ENCODE results near the gene OR8K3. TPM values are rescaled to one million over a fixed set of nuclear protein-coding genes. Genes with fewer than 3 reads are reported as not detected.

Gene OR8K3
- total RNA-seq, 2 experiments from 2014 or later = not detected

GRCh38 chr11:56353991-56354390 is 39.0 kb downstream of the OR8K3 start, which contains the start of gene OR8J1:
TSS of gene OR8J1 (plus strand) at chr11:56354291. CDS start at chr11:56360247, 5,956 bp downstream.
- peaks cover 8% of the 10 kb centered on the region for H3K9me3 Mint-ChIP-seq
- H3K36me3 Mint-ChIP-seq (ENCODE audit: low read depth) = no peaks in the 10 kb centered on the region
- intact Hi-C loops (cut with micrococcal nuclease) = no loop called here
- H3K27me3 Mint-ChIP-seq = no peaks in the 10 kb centered on the region
- DNase-seq (no peak), ATAC-seq (no peak)
- no peak for TF ChIP-seq CTCF (IDR thresholded peaks at IDR 0.05)
- no peaks in the 10 kb centered on the region for H3K4me1 Mint-ChIP-seq (ENCODE audit: low read depth)
- CTCF ChIA-PET = no interaction called here
- H3K27ac Mint-ChIP-seq = no peak within 1 kb of the TSS
- POLR2A ChIA-PET = no interaction called here
- no peak within 1 kb of the TSS for H3K4me3 Mint-ChIP-seq

Other genes starting within 250 kb of the OR8K3 start
- gene OR8I2, start 221.8 kb upstream of the OR8K3 start, total RNA-seq = not detected
- gene OR8H2, start 211.5 kb upstream of the OR8K3 start, total RNA-seq = not detected
- gene OR8H3, start 192.8 kb upstream of the OR8K3 start, total RNA-seq = not detected
- not detected for gene OR8J3, start 174.9 kb upstream of the OR8K3 start, total RNA-seq
- not detected for gene OR8K5, start 154.8 kb upstream of the OR8K3 start, total RNA-seq
- gene OR5J2, start 138.5 kb upstream of the OR8K3 start, total RNA-seq = not detected
- gene OR5T2, start 80.9 kb upstream of the OR8K3 start, total RNA-seq = not detected
- not detected for gene OR5T3, start 62.9 kb upstream of the OR8K3 start, total RNA-seq
- gene OR5T1, start 41.0 kb upstream of the OR8K3 start, total RNA-seq = not detected
- not detected for gene OR8H1, start 22.9 kb upstream of the OR8K3 start, total RNA-seq
- not detected for gene OR8K1, start 30.9 kb downstream of the OR8K3 start, total RNA-seq
- gene OR8J1, start 39.1 kb downstream of the OR8K3 start, total RNA-seq = not detected
- not detected for gene OR8U1, start 60.5 kb downstream of the OR8K3 start, total RNA-seq
- gene OR5AL1, start 97.6 kb downstream of the OR8K3 start, total RNA-seq = not detected
- gene OR5M3, start 158.2 kb downstream of the OR8K3 start, total RNA-seq = not detected
- gene OR5M8, start 176.2 kb downstream of the OR8K3 start, total RNA-seq = not detected
- gene OR5M11, start 228.1 kb downstream of the OR8K3 start, total RNA-seq = not detected

Measured in activated CD8-positive, alpha-beta T cell treated with anti-CD3 and anti-CD28 coated beads for 36 hours (primary cell).